Loucy (cell line): ENCODE data around the gene LARP4B.
A peak's percentile ranks its signal among the peaks of the same experiment; 100 is the strongest.

Experiments used
- H2AFZ ChIP-seq: fragments of 200-600 bp; sonication (generic); 2 replicates; pipeline ENCODE4 v1.6.0; 2016; ENCODE audit warnings: antibody characterized with exemption, mild to moderate bottlenecking, low read length, moderate library complexity
- H3F3A ChIP-seq: fragments of 200-600 bp; 2 replicates; pipeline ENCODE4 v1.6.0; 2016; ENCODE audit warnings: antibody characterized with exemption, low read depth, mild to moderate bottlenecking
- H3K27me3 ChIP-seq: fragments of 200-600 bp; sonication (generic); 2 replicates; pipeline ENCODE4 v1.6.1; 2014; ENCODE audit warnings: low read length, mild to moderate bottlenecking; ENCODE audit not compliant: insufficient read depth, poor library complexity, severe bottlenecking
- H3K36me3 ChIP-seq: fragments of 200-600 bp; sonication (generic); 2 replicates; pipeline ENCODE4 v1.6.1; 2016; ENCODE audit warnings: low read length; ENCODE audit not compliant: insufficient read depth
- H3K4me1 ChIP-seq: fragments of 200-600 bp; sonication (generic); 2 replicates; pipeline ENCODE4 v1.5.1; 2014; ENCODE audit warnings: low read length, mild to moderate bottlenecking; ENCODE audit not compliant: insufficient read depth, poor library complexity, severe bottlenecking
- H3K4me2 ChIP-seq: fragments of 200-600 bp; sonication (generic); 2 replicates; pipeline ENCODE4 v1.6.0; 2014; ENCODE audit warnings: antibody characterized with exemption, low read length, low read depth, mild to moderate bottlenecking; ENCODE audit not compliant: poor library complexity, severe bottlenecking
- H3K4me3 ChIP-seq: fragments of 200-600 bp; sonication (generic); 2 replicates; pipeline ENCODE4 v1.5.1; 2014; ENCODE audit warnings: low read length, mild to moderate bottlenecking, mixed read lengths; ENCODE audit not compliant: poor library complexity, severe bottlenecking
- H3K79me2 ChIP-seq: fragments of 200-600 bp; sonication (generic); 2 replicates; pipeline ENCODE4 v1.6.1; 2014; ENCODE audit warnings: low read length; ENCODE audit not compliant: insufficient read depth
- H3K9ac ChIP-seq: fragments of 200-600 bp; sonication (generic); 2 replicates; pipeline ENCODE4 v1.6.0; 2014; ENCODE audit warnings: mild to moderate bottlenecking, low read depth, low read length, moderate library complexity; ENCODE audit not compliant: poor library complexity, severe bottlenecking
- H3K9me2 ChIP-seq: fragments of 200-600 bp; sonication (generic); replicated peaks from 2 replicates; pipeline ENCODE4 v1.6.1; 2016; ENCODE audit warnings: low read depth, low read length, mixed read lengths
- H3K9me3 ChIP-seq: fragments of 200-600 bp; sonication (generic); 2 replicates; pipeline ENCODE4 v1.6.1; 2014; ENCODE audit warnings: mild to moderate bottlenecking, antibody characterized with exemption, low read length, low read depth; ENCODE audit not compliant: insufficient read depth
- H4K20me1 ChIP-seq: fragments of 200-600 bp; sonication (generic); 2 replicates; pipeline ENCODE4 v1.6.0; 2014; ENCODE audit warnings: antibody characterized with exemption, low read length, mild to moderate bottlenecking; ENCODE audit not compliant: insufficient read depth, poor library complexity, severe bottlenecking
- EZH2phosphoT487 ChIP-seq: fragments of 200-600 bp; IDR thresholded peaks from 2 replicates; pipeline ENCODE4 v1.6.1; 2018; ENCODE audit warnings: antibody characterized with exemption, mild to moderate bottlenecking, moderate library complexity, borderline replicate concordance
- TF ChIP-seq, protein P1 (sequence below): fragments of 200-600 bp; sonication (generic); conservative IDR thresholded peaks from 2 replicates; pipeline ENCODE4 v1.5.1; 2014; ENCODE audit warnings: mild to moderate bottlenecking, antibody characterized with exemption, low read length

The LARP4B gene

DNA sequence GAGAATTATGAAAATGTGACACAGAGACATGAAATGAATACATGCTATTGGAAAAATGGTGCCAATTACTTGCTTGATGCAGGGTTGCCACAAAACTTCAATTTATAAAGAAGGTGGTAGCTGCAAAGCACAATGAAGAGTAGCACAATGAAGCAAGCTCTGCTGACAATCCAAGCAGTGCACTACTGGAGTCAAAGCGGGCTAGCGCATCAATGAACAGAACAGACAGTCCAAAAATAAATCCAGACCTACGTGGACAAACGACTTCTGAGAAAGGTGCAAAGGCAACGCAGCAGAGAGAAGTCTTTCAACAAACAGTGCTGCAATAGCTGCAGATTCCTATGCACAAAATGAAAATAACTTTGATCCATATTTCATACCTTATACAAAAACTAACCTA is 75.8 kb downstream of the LARP4B start:
- Histone ChIP-seq H3K4me3 (no peak overlapping the region), H3K9me2 (no peaks in the 10 kb centered on the region), H3K9me3 (peaks cover 2% of the 10 kb centered on the region; the same call in 1 of the 2 replicates), H4K20me1 (no peaks in the 10 kb centered on the region), H3K27me3 (no peaks in the 10 kb centered on the region), H3K4me1 (peaks cover 28% of the 10 kb centered on the region), H3K36me3 (peaks cover 72% of the 10 kb centered on the region), H3K9ac (peak overlapping the region; percentile 15), H3K79me2 (peaks cover 35% of the 10 kb centered on the region; the same call in 1 of the 2 replicates), H2AFZ (no peak overlapping the region), H3K4me2 (peak overlapping the region; percentile 56), H3F3A (no peaks in the 10 kb centered on the region)
- no peak for TF ChIP-seq EZH2phosphoT487
- TF ChIP-seq, protein P1, sequence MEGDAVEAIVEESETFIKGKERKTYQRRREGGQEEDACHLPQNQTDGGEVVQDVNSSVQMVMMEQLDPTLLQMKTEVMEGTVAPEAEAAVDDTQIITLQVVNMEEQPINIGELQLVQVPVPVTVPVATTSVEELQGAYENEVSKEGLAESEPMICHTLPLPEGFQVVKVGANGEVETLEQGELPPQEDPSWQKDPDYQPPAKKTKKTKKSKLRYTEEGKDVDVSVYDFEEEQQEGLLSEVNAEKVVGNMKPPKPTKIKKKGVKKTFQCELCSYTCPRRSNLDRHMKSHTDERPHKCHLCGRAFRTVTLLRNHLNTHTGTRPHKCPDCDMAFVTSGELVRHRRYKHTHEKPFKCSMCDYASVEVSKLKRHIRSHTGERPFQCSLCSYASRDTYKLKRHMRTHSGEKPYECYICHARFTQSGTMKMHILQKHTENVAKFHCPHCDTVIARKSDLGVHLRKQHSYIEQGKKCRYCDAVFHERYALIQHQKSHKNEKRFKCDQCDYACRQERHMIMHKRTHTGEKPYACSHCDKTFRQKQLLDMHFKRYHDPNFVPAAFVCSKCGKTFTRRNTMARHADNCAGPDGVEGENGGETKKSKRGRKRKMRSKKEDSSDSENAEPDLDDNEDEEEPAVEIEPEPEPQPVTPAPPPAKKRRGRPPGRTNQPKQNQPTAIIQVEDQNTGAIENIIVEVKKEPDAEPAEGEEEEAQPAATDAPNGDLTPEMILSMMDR: no peak

DNA sequence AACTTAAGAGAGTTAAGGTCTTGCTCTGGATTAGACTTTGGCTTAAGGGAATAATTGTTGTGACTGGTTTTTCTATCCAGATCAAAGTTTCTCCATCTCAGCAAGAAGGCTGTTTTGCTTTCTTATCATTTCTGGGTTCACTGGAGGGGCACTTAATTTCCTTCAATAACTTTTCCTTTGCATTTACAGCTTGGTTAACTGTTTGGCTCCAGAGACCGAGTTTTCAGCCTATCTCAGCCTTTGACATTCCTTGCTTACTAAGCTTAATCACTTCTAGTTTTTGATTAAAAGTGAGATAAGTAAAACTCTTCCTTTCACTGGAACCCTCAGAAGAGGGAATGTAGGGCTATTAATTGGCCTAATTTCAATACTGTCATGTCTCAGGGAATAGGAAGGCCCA is 76.4 kb downstream of the LARP4B start:
- H3K4me2 ChIP-seq: no peak overlapping the region
- no peaks in the 10 kb centered on the region for H3K9me2 ChIP-seq
- H2AFZ ChIP-seq: no peak overlapping the region
- peaks cover 40% of the 10 kb centered on the region; the same call in 1 of the 2 replicates for H3K79me2 ChIP-seq
- H3K9ac ChIP-seq: peak overlapping the region; percentile 15
- H3K4me1 ChIP-seq: peaks cover 28% of the 10 kb centered on the region
- no peak overlapping the region for H3K4me3 ChIP-seq
- peaks cover 71% of the 10 kb centered on the region; the same call in 1 of the 2 replicates for H3K36me3 ChIP-seq
- TF ChIP-seq EZH2phosphoT487: no peak
- TF ChIP-seq, protein P1: no peak
- no peaks in the 10 kb centered on the region for H3K27me3 ChIP-seq
- no peaks in the 10 kb centered on the region for H3F3A ChIP-seq
- H4K20me1 ChIP-seq: no peaks in the 10 kb centered on the region
- H3K9me3 ChIP-seq: peaks cover 8% of the 10 kb centered on the region; the same call in 1 of the 2 replicates

DNA sequence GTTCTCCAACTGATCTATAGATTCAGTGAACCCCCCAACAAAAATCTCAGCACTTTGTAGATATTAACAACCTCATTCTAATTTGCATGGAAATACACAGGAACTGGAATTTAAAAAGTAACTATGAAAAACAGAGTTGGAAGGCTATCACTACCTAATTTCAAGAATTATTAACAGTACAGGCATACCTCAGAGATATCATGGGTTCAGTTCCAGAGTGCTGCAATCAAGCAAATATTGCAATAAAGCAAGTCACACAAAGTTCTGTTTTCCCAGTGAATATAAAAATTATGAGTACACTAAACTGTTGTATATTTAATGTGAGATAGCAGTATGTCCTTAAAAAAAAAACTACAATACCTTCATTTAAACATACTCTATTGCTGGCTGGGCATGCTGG is 78.5 kb downstream of the LARP4B start:
- H3F3A ChIP-seq: no peaks in the 10 kb centered on the region
- H3K79me2 ChIP-seq: peaks cover 58% of the 10 kb centered on the region; the same call in 1 of the 2 replicates
- H3K9me3 ChIP-seq: peaks cover 12% of the 10 kb centered on the region; the same call in 1 of the 2 replicates
- H2AFZ ChIP-seq: no peak overlapping the region
- H4K20me1 ChIP-seq: peaks cover 3% of the 10 kb centered on the region
- no peaks in the 10 kb centered on the region for H3K9me2 ChIP-seq
- H3K9ac ChIP-seq: no peak overlapping the region
- H3K36me3 ChIP-seq: peaks cover 60% of the 10 kb centered on the region; the same call in 1 of the 2 replicates
- TF ChIP-seq EZH2phosphoT487: no peak
- TF ChIP-seq, protein P1: no peak
- H3K4me2 ChIP-seq: no peak overlapping the region
- H3K4me3 ChIP-seq: no peak overlapping the region
- H3K4me1 ChIP-seq: peaks cover 27% of the 10 kb centered on the region
- H3K27me3 ChIP-seq: no peaks in the 10 kb centered on the region
